Skeletal muscle tissue (tissue), 4 donors: ENCODE measurements around the gene COX17. TPM values are rescaled to one million over a fixed set of nuclear protein-coding genes. Genes with fewer than 3 reads are reported as not detected.

ENCODE experiments used
- H3K27ac ChIP-seq: one replicate; pipeline ENCODE4 v1.7.0; 2013; ENCODE audit warnings: mild to moderate bottlenecking, low read depth, low read length, inconsistent platforms
- H3K27me3 ChIP-seq, 3 donors: one replicate each; pipeline ENCODE4 v1.7.0; 2013; ENCODE audit warnings: low read length in 3 of 3; ENCODE audit not compliant: control insufficient read depth in 3 of 3, insufficient read depth in 3 of 3
- H3K36me3 ChIP-seq, 3 donors: one replicate each; pipeline ENCODE4 v1.7.0; 2013; ENCODE audit warnings: low read length in 3 of 3; ENCODE audit not compliant: control insufficient read depth in 3 of 3, insufficient read depth in 3 of 3
- H3K4me1 ChIP-seq, 3 donors: one replicate each; pipeline ENCODE4 v1.7.0; 2013; ENCODE audit warnings: low read length in 3 of 3, mild to moderate bottlenecking in 3 of 3; ENCODE audit not compliant: control insufficient read depth in 3 of 3, insufficient read depth in 3 of 3
- H3K4me3 ChIP-seq, 3 donors: one replicate each; pipeline ENCODE4 v1.7.0; 2013; ENCODE audit warnings: low read length in 3 of 3
- H3K9ac ChIP-seq, 3 donors: one replicate each; pipeline ENCODE4 v1.7.0; 2013; ENCODE audit warnings: low read length in 3 of 3, mild to moderate bottlenecking in 3 of 3, moderate library complexity in 2 of 3, low read depth in 1 of 3
- H3K9me3 ChIP-seq, 3 donors: one replicate each; pipeline ENCODE4 v1.7.0; 2013; ENCODE audit warnings: low read length in 3 of 3; ENCODE audit not compliant: control insufficient read depth in 3 of 3
- total RNA-seq: library from RNA; depleted of rRNA; stranded (reverse); fragments of >200 nt; gene quantifications from one replicate; pipeline ENCODE4 v1.2.3, GENCODE V29; 2014
- donor health status: Osteomylitis.

The COX17 gene
- total RNA-seq, 1 donor from 2014 or later: 24.5 TPM

DNA sequence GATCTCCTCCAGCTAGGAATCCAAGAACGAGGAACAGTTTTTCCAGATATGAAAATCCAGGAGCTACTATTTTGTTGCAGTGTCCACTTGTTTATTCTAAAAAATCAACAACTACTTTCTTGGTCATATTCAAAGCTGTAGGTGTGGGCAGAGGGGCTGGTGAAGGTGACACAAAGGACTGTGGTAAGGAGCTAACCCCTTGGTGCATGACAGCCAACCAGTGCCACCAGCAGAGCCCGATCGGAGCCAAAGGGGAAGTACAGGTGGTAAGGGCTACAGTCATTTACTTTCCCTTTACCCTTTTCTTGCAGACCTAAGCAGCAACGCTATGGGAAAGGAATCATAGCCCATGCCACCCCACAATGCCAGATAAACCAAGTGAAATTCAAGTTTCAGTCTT lies 48.8 kb downstream of the COX17 start:
- Histone ChIP-seq H3K4me1 (peaks cover 64 to 72% (median 64%) of the 10 kb centered on the region in 3 donors), H3K4me3 (no peak overlapping the region), H3K9me3 (no peaks in the 10 kb centered on the region), H3K27me3 (no peaks in the 10 kb centered on the region), H3K9ac (no peak overlapping the region), H3K36me3 (no peaks in the 10 kb centered on the region), H3K27ac (peak overlapping the region; percentile 7)

- H3K9me3 ChIP-seq: no peaks in the 10 kb centered on the region
- H3K4me3 ChIP-seq: no peak overlapping the region
- no peak overlapping the region for H3K9ac ChIP-seq
- no peaks in the 10 kb centered on the region for H3K36me3 ChIP-seq
- H3K4me1 ChIP-seq: peaks cover 59 to 68% (median 59%) of the 10 kb centered on the region in 3 donors
- H3K27me3 ChIP-seq: no peaks in the 10 kb centered on the region
- H3K27ac ChIP-seq: peak overlapping the region; percentile 28
Observed at GRCh38 chr3:119627461-119627860, 49.7 kb downstream of the COX17 start.

- H3K4me3 ChIP-seq: peak overlapping the region in 1 of 3 donors; percentile 49
- no peaks in the 10 kb centered on the region for H3K9me3 ChIP-seq
- H3K4me1 ChIP-seq: peaks cover 56 to 69% (median 60%) of the 10 kb centered on the region in 3 donors
- H3K27ac ChIP-seq: peak overlapping the region; percentile 0
- H3K27me3 ChIP-seq: no peaks in the 10 kb centered on the region
- no peaks in the 10 kb centered on the region for H3K36me3 ChIP-seq
- H3K9ac ChIP-seq: peak overlapping the region in 1 of 3 donors; percentile 65
Observed at GRCh38 chr3:119626196-119626595, 51.0 kb downstream of the COX17 start.

DNA sequence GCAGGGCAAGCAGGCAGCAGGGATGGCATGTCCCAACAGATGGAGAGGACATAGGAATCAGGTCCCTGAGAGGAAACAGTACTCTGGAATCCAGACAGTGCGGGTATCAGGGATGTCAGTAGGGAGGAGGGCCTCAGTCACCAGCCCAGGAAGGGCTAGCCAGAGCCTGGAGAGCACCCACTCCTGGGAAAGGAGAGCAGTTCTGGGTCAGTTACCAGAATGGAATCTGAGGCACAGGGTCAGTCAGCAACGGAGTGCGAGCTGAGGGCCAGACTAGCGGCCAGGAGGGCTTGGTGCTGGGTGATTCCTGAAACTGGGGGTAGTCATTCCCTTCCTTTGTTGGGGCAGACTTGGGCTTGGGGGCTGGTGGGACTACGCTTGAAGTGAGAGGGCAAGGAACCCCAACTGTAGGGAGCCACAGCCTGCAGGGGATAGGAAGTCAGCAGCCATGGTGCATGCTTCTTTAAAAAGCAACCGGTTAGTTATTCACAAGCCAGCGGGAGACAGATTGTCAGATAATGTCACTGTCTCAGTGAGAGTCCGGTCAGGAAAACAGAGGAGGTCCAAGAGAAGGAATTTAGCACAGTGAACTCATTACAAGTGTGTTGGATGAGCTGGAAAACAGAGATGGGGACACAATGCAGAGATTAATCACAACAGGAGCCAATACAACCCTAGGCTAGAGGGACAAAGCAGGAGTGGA lies 51.6 kb downstream of the COX17 start:
- Histone ChIP-seq H3K4me3 (peak overlapping the region in 1 of 3 donors; percentile 49), H3K4me1 (peaks cover 55 to 70% (median 60%) of the 10 kb centered on the region in 3 donors), H3K27ac (peak overlapping the region; percentile 9), H3K9me3 (no peaks in the 10 kb centered on the region), H3K27me3 (no peaks in the 10 kb centered on the region), H3K9ac (peak overlapping the region in 2 of 3 donors; percentile 54 to 65), H3K36me3 (no peaks in the 10 kb centered on the region)

- Histone ChIP-seq H3K4me1 (peaks cover 52 to 66% (median 60%) of the 10 kb centered on the region in 3 donors), H3K36me3 (no peaks in the 10 kb centered on the region), H3K4me3 (no peak overlapping the region), H3K9me3 (no peaks in the 10 kb centered on the region), H3K27ac (no peak overlapping the region), H3K9ac (no peak overlapping the region), H3K27me3 (no peaks in the 10 kb centered on the region)
Observed at GRCh38 chr3:119624002-119624720, 53.0 kb downstream of the COX17 start.

GRCh38 chr3:119620899-119621298 lies 56.3 kb downstream of the COX17 start:
- Histone ChIP-seq H3K4me1 (peaks cover 39 to 58% (median 51%) of the 10 kb centered on the region in 3 donors), H3K27ac (peak overlapping the region; percentile 64), H3K9me3 (no peaks in the 10 kb centered on the region), H3K36me3 (no peaks in the 10 kb centered on the region), H3K4me3 (peak overlapping the region; percentile 16 to 45 (median 17)), H3K27me3 (no peaks in the 10 kb centered on the region), H3K9ac (peak overlapping the region in 1 of 3 donors; percentile 60)

Other genes with a start within 250 kb of the COX17 start
- 45.9 TPM for gene TMEM39A, start 213.8 kb downstream of the COX17 start, total RNA-seq
- 6.8 TPM for gene POGLUT1, start 208.4 kb downstream of the COX17 start, total RNA-seq
- gene TIMMDC1, start 178.9 kb downstream of the COX17 start, total RNA-seq: 33.9 TPM
- gene CD80, start 117.8 kb downstream of the COX17 start, total RNA-seq: 1.0 TPM
- 5.2 TPM for gene ADPRH, start 97.9 kb downstream of the COX17 start, total RNA-seq
- gene PLA1A, start 79.5 kb downstream of the COX17 start, total RNA-seq: not detected
- gene POPDC2, start 16.8 kb downstream of the COX17 start, total RNA-seq: 13.6 TPM
- under 0.01 TPM for gene CFAP91, start 25.6 kb upstream of the COX17 start, total RNA-seq
- under 0.01 TPM for gene NR1I2, start 104.7 kb upstream of the COX17 start, total RNA-seq